Stimulated activated naive B cell treated with anti-CD40 and anti-IgM and Interleukin-4, amounts not matched to agents 10 μg/mL and 1 μg/mL and 100 μg/mL, for 72 hours (primary cell): ENCODE data around the gene CRABP2.
A peak's percentile ranks its signal among the peaks of the same experiment; 100 is the strongest.

ENCODE experiments used
- ATAC-seq, 2 donors: fragments of 150-1000 bp; cut with Tn5 transposase; replicated peaks; 2 replicates each; pipeline ENCODE4 v1.10.0; 2021; ENCODE audit warnings: moderate library complexity in 1 of 2
- DNase-seq: peaks from one replicate; pipeline ENCODE4 v3.0.0; 2021
- H3K27ac Mint-ChIP-seq: one replicate; pipeline ENCODE4 v1.8.0; 2022; ENCODE audit warnings: mild to moderate bottlenecking, mixed read lengths
- H3K27me3 Mint-ChIP-seq, 2 donors: one replicate each; pipeline ENCODE4 v1.8.0; 2022; ENCODE audit warnings: mixed read lengths in 2 of 2
- H3K36me3 Mint-ChIP-seq, 2 donors: one replicate each; pipeline ENCODE4 v1.8.0; 2022; ENCODE audit warnings: mixed read lengths in 2 of 2, mild to moderate bottlenecking in 1 of 2
- H3K4me1 Mint-ChIP-seq, 2 donors: one replicate each; pipeline ENCODE4 v1.8.0; 2022; ENCODE audit warnings: mixed read lengths in 2 of 2, mild to moderate bottlenecking in 1 of 2
- H3K4me3 Mint-ChIP-seq, 2 donors: one replicate each; pipeline ENCODE4 v1.8.0; 2022; ENCODE audit warnings: mild to moderate bottlenecking in 2 of 2, mixed read lengths in 2 of 2, moderate library complexity in 1 of 2
- H3K9me3 Mint-ChIP-seq, 2 donors: one replicate each; pipeline ENCODE4 v1.8.0; 2022; ENCODE audit warnings: mixed read lengths in 2 of 2, mild to moderate bottlenecking in 1 of 2

CRABP2 gene

DNA sequence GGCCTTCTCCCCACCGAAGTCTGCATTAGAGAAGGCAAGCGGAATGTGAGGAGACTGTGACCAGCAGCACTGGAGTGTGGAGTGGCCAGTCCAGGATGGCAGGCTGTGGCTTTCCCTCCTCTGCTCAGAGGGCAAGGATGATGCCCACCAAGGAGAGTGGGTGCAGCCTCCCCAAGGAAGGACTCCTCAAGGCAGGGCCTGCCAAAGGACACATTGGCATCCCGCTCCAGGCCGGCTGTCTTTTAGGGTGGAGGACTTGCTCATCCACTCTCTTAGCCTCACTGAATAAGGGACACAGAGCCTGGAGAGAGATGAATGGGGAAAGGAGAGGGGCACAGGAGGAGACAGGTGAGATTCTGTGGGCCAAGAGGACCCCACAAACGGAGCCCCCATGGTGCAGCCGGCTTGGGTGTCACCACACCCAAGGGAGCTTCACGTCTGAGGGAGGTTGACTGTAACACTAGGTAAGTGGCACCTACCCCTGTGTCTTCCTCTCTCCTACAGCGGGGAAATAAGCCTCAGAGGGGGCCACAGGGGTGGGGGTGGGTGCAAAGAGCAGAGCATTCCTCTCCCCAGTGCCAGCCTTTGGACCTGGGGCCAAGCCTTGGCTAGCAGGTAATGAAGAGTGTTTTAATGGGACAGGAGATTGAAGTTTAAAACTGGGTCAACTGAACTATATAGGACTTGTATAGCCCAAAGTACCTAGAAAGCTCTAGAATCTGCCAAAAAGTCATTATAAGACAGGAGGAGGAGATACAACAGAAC is 24.0 kb downstream of the CRABP2 start:
- Mint-ChIP-seq H3K4me3 (no peak overlapping the region), H3K36me3 (no peaks in the 10 kb centered on the region), H3K27me3 (peaks cover 59 to 81% of the 10 kb centered on the region in 2 donors), H3K4me1 (peaks cover 34 to 47% of the 10 kb centered on the region in 2 donors), H3K27ac (no peak overlapping the region), H3K9me3 (no peaks in the 10 kb centered on the region)
- ATAC-seq (no peak), DNase-seq (no peak)

DNA sequence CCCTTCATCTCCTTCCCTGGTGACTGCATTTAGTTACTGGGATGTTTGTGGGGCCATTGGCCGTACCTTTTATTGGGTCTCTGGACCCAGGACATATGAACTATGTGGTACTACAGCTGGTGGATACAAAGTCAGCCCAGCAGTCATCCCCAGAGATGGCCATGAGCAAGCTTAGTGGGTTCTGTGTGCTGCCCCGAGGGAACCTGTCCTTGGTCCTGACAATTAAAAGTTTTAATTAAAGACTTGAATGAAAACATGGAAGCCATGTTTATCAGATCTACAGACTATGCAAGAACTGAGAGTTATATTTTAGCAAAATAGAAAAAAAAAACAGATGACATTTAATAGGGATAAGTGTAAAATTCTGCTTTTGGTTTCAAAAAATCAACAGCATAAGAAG is 25.3 kb downstream of the CRABP2 start:
- H3K27ac Mint-ChIP-seq = no peak overlapping the region
- DNase-seq (no peak), ATAC-seq (no peak)
- H3K27me3 Mint-ChIP-seq = peaks cover 68 to 85% of the 10 kb centered on the region in 2 donors
- H3K4me1 Mint-ChIP-seq = peaks cover 34 to 47% of the 10 kb centered on the region in 2 donors
- H3K36me3 Mint-ChIP-seq = no peaks in the 10 kb centered on the region
- H3K4me3 Mint-ChIP-seq = no peak overlapping the region
- no peaks in the 10 kb centered on the region for H3K9me3 Mint-ChIP-seq

DNA sequence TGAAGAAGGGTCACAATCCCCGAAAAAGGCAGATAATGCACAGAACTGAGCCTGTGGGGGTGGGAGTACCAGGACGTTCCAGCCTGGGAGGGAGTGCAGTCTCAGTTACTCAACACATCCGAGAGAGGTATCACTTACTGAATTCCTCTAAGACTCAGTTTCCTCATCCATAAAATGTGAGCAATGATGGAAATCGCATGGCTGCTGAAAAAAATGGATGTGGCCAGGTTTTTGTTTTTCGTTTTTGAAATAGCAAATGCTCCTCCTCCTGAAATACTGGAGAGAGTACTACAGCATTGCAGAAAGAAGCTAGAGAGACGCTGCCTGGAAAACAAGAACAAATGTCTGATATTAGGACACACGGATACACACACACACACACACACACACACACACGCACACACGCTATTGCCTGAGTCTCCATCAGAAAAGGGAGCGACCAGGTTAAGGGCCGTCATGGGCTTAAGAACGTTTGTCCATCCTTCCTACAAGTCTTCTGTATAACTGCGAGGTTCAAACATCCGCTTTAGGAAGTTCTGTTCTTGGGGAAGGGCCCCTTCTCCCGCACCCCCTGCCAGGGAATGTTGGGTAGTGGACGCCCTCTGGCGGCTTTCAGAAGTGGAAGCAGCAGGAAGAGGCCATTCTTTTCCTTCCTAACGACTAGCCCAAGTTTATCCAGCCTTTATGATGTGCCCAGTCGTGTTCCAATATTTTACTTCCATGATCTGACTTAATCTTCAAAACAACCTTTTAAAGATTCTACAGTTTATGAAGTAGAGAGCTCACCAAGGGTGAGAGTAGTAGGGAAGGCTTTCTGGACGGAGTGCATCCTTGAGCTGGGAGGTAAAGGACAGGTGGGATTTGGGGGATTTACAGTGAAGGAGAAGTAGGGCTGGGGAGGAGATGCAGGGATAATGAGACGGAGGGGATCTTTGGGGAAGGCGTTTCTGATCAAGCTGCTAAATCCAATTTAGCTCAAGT is 27.5 kb downstream of the CRABP2 start:
- Mint-ChIP-seq H3K4me3 (peak overlapping the region in 1 of 2 donors; percentile 56), H3K27me3 (peaks cover 71 to 85% of the 10 kb centered on the region in 2 donors), H3K4me1 (peaks cover 20 to 29% of the 10 kb centered on the region in 2 donors), H3K27ac (peak overlapping the region; percentile 52), H3K9me3 (no peaks in the 10 kb centered on the region), H3K36me3 (no peaks in the 10 kb centered on the region)
- no peak for DNase-seq
- ATAC-seq = no peak

DNA sequence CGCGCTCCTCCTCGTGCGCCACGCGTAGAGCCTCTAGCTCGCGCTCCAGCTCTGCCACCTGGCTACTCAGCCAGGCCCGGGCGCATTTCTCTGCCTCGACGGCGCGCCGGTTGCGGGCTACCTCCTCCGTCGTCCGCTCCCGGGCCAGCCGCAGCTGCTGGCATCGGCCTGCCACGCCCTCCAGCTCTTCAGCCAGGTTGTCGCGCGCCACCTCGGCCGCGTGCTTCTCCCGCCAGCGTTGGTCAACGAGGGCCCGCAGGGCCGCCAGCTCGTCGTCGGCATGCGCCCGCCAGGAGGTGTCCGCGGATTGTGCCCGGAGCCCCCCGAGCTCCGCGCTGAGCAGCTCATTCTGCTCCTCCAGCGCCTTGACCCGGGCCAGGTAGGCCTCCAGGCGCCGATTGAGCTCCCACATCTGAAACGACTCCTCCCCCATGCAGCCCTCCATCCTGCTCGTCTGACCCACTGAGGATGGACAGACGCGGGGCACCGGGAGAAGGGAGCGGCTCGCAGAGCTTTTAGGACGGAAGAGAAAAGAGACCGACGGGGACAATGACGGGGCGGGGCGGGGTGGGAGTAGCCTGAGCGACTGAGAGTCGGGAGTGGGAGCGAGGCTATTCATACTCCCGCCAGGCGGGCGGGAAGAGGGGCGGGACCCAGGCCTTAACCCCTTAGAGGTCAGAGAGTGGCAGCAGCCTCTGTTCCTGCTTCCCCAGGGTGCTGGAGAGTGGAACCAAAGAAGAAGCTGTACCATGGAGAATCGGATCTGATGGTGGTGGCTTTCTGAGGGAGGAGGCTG is 28.4 kb downstream of the CRABP2 start, which contains the start of gene NES:
NES (minus strand) TSS at position 588 of the 796 bp plus-strand sequence; CDS start at position 445, 143 bp downstream.
- Mint-ChIP-seq H3K4me3 (peak within 1 kb of the TSS in 1 of 2 donors; percentile 56), H3K4me1 (peaks cover 16 to 22% of the 10 kb centered on the region in 2 donors), H3K9me3 (no peaks in the 10 kb centered on the region), H3K27me3 (peaks cover 69 to 90% of the 10 kb centered on the region in 2 donors), H3K27ac (peak within 1 kb of the TSS; percentile 52), H3K36me3 (no peaks in the 10 kb centered on the region)
- no peak for ATAC-seq
- DNase-seq = no peak

DNA sequence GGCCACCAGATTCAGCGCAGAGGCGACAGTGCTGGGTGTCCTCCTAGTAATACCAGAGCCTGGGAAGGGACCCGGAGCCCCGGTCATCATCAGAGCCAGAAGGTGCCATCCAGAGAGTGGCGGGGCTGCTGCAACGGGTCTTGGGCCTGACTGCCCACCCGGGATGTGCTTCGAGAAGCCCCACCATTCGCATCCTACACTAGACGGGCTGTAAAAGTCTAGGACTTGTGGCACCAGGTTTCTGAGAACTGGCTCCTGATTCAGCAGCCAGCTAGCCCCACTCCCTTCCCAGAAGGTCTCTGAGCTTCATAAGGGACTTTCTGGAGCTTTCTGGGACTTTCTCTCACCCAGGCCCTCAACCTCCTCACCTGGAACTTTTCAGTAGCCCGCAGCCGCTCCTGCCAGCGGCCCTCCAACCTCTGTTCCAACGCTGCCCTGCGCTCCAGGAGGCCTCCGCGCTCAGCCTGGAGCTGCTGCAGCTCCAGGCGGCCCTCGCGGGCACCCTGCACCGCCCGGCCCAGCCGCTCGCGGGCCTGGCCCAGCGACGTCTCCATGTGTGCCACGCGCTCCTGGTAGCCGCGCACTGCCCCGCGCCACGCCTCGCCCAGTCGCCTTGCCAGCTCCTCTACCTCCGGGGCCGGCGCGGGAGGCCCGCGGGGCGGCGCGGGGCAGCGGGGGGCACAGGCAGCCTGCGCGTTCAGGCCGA is 29.1 kb downstream of the CRABP2 start:
- no peaks in the 10 kb centered on the region for H3K36me3 Mint-ChIP-seq
- H3K4me3 Mint-ChIP-seq = no peak overlapping the region
- peaks cover 70 to 90% of the 10 kb centered on the region in 2 donors for H3K27me3 Mint-ChIP-seq
- DNase-seq = no peak
- ATAC-seq = no peak
- H3K9me3 Mint-ChIP-seq = no peaks in the 10 kb centered on the region
- H3K27ac Mint-ChIP-seq = no peak overlapping the region
- H3K4me1 Mint-ChIP-seq = peaks cover 13 to 16% of the 10 kb centered on the region in 2 donors

DNA sequence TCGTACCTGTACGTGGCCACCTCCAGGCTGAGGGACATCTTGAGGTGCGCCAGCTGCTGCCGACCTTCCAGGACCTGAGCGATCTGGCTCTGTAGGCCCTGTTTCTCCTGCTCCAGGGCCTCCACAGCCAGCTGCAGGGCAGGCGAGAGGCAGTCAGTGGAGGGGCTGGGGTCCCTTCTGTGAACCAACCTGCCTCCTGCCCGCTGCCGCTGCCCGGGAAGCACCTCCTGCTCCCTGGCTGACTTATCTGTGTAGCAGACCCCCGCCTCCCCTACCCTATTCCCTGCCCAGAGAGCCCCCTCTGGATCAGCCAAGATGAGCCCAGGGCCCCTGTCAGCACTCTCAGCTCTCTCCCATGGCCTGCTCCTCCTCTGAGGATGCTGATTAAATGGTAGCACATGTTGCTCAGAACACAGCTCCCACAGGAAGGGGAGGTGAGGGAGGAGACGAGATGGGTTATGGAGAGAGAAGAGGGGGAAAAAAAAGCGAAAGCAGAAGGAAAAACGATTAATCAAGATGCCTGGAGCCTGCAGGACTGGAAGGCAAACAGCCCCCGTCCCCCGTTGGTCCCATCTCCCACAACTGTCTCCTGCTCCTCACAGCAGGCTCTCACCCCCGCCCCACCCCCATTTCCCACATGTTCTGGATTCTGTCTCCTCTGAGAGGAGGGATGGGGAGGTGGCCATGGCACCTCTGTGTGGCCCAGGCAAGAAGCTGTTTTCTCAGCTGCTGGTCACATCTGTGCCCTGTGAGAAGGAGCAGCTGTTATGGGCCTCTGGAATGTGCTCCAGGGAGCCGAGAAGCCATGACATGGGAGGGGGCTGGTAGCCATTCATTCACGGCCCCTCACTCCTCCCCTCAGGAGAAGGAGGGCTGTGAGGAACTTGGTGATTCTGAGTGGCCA is 29.9 kb downstream of the CRABP2 start:
- peak overlapping the region in 1 of 2 donors; percentile 36 for H3K4me3 Mint-ChIP-seq

DNA sequence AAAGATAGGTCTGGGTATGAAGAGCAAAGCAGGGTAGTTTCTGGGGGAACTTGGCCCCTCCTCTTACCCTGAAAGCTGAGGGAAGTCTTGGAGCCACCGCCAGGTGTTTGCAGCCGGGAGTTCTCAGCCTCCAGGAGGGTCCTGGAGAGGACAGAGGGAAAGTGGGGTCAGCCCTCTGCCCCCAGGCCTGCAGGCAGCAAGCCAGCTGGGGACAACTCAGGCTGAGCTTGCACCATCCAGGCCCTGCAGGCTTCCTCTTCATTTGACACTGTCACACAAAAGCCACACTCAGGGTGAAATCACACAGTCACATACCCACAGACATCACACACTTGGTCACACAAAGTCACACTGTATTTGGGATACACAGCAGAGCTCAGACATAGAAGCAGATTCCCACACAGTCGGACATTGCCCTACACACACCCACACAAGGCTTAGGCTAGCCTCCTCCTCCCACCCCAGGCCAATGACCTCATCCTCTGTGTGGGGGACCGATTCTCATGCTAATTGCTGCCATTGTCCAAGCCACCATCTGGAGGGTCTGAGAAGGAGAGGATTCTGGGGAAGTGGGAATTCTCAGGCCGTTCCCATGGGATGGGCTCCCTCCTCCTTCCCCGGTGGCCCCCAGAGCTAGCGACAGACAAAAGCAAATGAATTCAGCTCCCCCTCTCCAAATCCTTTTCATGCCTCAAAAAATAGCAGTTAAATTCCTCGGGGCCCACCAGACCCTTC is 31.8 kb downstream of the CRABP2 start:
- no peaks in the 10 kb centered on the region for H3K36me3 Mint-ChIP-seq
- no peaks in the 10 kb centered on the region for H3K9me3 Mint-ChIP-seq
- peaks cover 57 to 82% of the 10 kb centered on the region in 2 donors for H3K27me3 Mint-ChIP-seq
- no peak overlapping the region for H3K27ac Mint-ChIP-seq
- no peak for ATAC-seq
- H3K4me1 Mint-ChIP-seq = peaks cover 13 to 16% of the 10 kb centered on the region in 2 donors
- no peak overlapping the region for H3K4me3 Mint-ChIP-seq
- no peak for DNase-seq

More for the DNA sequence above, 29.9 kb downstream of the CRABP2 start:
- no peak overlapping the region for H3K27ac Mint-ChIP-seq
- H3K27me3 Mint-ChIP-seq = peaks cover 68 to 88% of the 10 kb centered on the region in 2 donors
- H3K4me1 Mint-ChIP-seq = peaks cover 13 to 16% of the 10 kb centered on the region in 2 donors
- no peaks in the 10 kb centered on the region for H3K36me3 Mint-ChIP-seq
- DNase-seq = no peak
- H3K9me3 Mint-ChIP-seq = no peaks in the 10 kb centered on the region
- no peak for ATAC-seq

DNA sequence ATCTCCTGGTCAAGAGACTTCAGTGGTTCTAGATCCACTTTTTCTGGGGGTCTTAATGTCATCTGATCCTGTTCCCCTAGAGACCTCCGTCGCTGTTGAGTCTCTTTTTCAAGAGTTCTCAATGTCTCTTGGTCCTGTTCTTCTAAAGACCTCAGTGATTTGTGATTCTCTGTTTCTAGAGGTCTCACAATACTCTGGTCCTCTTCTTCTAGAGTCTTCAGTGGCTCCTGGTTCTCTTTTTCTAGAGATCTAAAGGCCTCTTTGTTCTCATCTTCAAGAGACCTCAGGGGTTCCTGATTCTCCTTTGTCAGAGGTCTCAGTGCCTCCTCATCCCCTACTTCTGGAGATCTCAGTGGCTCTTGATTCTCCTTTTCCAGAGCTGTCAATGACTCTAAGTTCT is 33.6 kb downstream of the CRABP2 start:
- Mint-ChIP-seq H3K27ac (no peak overlapping the region), H3K36me3 (no peaks in the 10 kb centered on the region), H3K9me3 (no peaks in the 10 kb centered on the region), H3K4me3 (no peak overlapping the region), H3K27me3 (peaks cover 41 to 65% of the 10 kb centered on the region in 2 donors), H3K4me1 (peaks cover under 1 to 2% of the 10 kb centered on the region in 2 donors)
- no peak for DNase-seq
- ATAC-seq = no peak

DNA sequence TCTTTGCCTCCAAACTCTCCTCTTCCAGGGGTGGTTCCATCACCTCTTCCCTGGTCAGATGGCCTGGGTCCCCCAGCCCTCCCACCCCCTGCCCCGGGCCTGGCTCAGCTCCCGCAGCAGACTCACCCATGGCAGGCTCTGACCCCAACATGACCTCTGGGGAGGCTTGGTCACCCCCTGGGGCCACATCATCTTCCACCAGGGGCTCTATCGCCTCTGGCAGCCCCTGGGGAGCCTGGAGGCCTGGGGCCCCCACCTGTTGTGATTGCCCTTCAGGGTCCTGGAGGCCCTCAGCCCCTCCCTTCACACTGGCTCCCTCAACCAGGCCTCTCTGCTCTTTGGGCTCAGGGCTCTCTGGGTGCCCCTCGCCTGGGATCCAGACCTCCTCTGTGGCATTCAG is 34.6 kb downstream of the CRABP2 start:
- H3K36me3 Mint-ChIP-seq = no peaks in the 10 kb centered on the region
- no peak for ATAC-seq
- H3K4me3 Mint-ChIP-seq = no peak overlapping the region
- H3K27me3 Mint-ChIP-seq = peaks cover 39 to 61% of the 10 kb centered on the region in 2 donors
- H3K4me1 Mint-ChIP-seq = peaks cover 2 to 6% of the 10 kb centered on the region in 2 donors
- no peak overlapping the region for H3K27ac Mint-ChIP-seq
- DNase-seq = no peak
- H3K9me3 Mint-ChIP-seq = no peaks in the 10 kb centered on the region

DNA sequence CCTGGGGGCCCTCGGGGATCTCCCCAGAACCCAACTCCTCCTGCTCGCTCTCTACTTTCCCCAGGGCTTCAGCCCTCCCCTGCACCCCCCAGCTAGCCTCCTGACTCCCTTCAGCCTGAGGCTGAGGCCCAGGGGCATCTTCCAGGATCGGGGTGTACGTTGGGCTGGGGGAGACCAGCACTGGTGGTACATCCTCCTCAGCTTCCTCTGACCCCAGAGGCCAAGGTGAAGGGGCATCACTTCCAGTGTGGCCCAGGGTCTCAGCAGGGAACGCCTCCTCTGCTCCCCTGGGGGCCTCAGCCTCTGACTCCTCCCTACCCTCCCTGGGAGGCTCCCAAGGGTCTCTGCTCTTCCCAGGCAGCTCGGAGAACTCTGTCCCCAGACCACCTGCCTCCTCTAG is 35.0 kb downstream of the CRABP2 start:
- Mint-ChIP-seq H3K4me3 (no peak overlapping the region), H3K9me3 (no peaks in the 10 kb centered on the region), H3K4me1 (peaks cover 6 to 11% of the 10 kb centered on the region in 2 donors), H3K27ac (no peak overlapping the region), H3K27me3 (peaks cover 35 to 57% of the 10 kb centered on the region in 2 donors), H3K36me3 (no peaks in the 10 kb centered on the region)
- DNase-seq (no peak), ATAC-seq (no peak)

DNA sequence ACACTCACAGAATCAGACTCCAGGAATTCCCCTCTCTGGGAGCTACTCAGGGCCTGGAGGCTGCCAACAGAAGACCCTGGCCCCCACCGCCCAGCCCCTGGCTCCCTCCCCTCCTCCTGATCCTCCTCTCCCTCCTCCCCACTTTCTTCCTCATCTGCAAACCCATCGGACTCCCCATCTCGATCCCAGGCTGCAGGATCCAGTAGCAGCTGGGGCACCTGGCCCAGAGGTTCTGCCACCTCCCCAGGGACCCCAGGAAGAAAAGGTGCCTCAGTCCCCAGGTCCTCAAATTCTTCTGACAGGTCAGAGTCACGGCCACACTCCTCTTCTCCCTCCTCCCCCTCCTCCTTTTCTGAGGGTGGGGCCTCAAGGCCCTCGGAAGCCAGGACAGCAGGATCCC is 35.6 kb downstream of the CRABP2 start:
- H3K4me3 Mint-ChIP-seq = no peak overlapping the region
- H3K4me1 Mint-ChIP-seq = peaks cover 11 to 14% of the 10 kb centered on the region in 2 donors
- DNase-seq = no peak
- ATAC-seq = no peak
- no peaks in the 10 kb centered on the region for H3K36me3 Mint-ChIP-seq
- H3K9me3 Mint-ChIP-seq = no peaks in the 10 kb centered on the region
- H3K27ac Mint-ChIP-seq = no peak overlapping the region
- H3K27me3 Mint-ChIP-seq = peaks cover 29 to 51% of the 10 kb centered on the region in 2 donors
